ENCODE results near the gene ZCCHC8. TPM values are rescaled to one million over a fixed set of nuclear protein-coding genes. Genes with fewer than 3 reads are reported as not detected.
A peak's percentile ranks its signal among the peaks of the same experiment; 100 is the strongest.

ZCCHC8 gene
- total and polyA plus RNA-seq, 3 donors from 2014 or later: 25.6 to 38.3 (median 28.8) TPM

DNA sequence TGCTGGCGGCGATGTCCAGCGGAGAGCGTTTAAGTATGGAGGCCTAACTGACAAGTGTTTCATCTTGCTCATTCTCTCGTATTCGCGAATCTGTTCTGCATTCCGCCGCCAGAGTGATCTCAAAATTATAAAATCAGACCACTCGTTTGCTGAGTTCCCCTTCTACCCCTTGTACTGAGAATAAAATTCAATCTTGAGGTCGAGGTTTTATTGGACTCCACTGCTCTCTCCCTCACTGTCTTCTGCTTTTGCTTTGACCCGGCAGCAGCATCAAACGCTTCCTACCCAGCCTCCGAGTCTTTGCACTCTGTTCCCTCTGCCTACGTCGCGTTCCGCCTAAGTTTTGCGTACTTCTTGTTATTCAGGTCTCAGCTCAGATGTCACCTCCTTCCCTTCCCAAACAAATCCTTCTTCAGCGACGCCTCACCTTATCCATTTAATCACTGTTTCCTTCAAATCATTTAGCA lies 26.8 kb upstream of the ZCCHC8 start:
- no peaks in the 10 kb centered on the region for H3K27me3 ChIP-seq
- H3K9me3 ChIP-seq: no peaks in the 10 kb centered on the region
- DNase-seq: peak; percentile 34
- H3K36me3 ChIP-seq (ENCODE audit: low read depth, missing control alignments): no peaks in the 10 kb centered on the region
- H3K4me3 ChIP-seq: peak overlapping the region; percentile 60 to 91
- TF ChIP-seq POLR2A (IDR thresholded peaks at IDR 0.05): no peak
- TF ChIP-seq, protein P1, sequence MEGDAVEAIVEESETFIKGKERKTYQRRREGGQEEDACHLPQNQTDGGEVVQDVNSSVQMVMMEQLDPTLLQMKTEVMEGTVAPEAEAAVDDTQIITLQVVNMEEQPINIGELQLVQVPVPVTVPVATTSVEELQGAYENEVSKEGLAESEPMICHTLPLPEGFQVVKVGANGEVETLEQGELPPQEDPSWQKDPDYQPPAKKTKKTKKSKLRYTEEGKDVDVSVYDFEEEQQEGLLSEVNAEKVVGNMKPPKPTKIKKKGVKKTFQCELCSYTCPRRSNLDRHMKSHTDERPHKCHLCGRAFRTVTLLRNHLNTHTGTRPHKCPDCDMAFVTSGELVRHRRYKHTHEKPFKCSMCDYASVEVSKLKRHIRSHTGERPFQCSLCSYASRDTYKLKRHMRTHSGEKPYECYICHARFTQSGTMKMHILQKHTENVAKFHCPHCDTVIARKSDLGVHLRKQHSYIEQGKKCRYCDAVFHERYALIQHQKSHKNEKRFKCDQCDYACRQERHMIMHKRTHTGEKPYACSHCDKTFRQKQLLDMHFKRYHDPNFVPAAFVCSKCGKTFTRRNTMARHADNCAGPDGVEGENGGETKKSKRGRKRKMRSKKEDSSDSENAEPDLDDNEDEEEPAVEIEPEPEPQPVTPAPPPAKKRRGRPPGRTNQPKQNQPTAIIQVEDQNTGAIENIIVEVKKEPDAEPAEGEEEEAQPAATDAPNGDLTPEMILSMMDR (IDR thresholded peaks at IDR 0.05): no peak
- 0 to 1% methylated on average over 21 of the region's 21 CpGs for WGBS, 2 donors
- intact Hi-C loops (cut with DNase I; ENCODE audit: low total_unique reads): no loop called here
- peak overlapping the region in 1 of 2 donors; percentile 70 for H3K27ac ChIP-seq
- H3K4me1 ChIP-seq: peaks cover 18% of the 10 kb centered on the region

DNA sequence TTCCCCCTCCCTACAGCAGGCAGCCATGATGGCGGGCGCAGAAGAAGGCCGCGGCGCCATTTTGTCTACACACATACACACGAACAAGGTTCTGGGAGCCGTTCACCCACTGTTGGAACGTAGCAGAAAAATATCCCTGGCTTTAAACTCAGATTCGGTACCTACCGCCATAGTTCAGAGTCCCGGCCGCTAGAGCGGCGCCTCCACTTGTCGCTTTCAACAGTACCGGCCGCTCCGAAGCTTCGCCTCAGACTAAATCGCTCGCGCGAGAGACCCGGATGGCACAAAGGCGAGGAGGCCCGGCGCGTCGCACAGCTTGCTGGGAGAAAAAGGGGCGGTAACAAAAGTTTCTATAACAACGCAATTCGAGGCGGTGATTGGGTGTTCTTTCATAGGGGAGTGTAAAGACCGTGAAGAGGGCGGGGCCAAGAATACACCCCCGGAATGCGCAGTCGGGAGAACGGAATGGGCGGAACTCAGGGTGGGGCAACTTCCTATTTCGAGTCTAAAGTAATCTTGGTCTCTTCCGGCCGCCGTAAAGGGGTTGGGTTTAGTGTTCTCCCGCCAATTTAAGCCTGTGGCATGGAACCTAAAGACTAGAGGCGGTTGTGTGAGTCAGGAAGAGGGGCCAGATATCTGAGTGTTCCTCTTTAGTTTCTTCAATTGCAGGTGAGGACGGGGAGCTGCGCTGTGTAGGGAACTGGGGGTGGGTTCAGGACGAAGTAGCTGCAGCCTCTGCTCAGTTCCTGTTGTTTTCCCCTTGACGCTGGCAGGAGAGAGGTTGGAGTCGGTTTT lies 26.1 kb upstream of the ZCCHC8 start, which contains the start of the genes KNTC1 and RSRC2:
Gene KNTC1 (plus strand): TSS at position 567 of the 795 bp plus-strand sequence. CDS start 2,815 bp downstream, outside the sequence.
Gene RSRC2 (minus strand): TSS at position 254 of the 795 bp plus-strand sequence. CDS start 83 bp downstream, at position 171.
- peak; percentile 100 for DNase-seq
- H3K4me1 ChIP-seq: peaks cover 23% of the 10 kb centered on the region
- peak; percentile 91 for TF ChIP-seq POLR2A (IDR thresholded peaks at IDR 0.05)
- TF ChIP-seq, protein P1 (IDR thresholded peaks at IDR 0.05): peak in 2 of 3 experiments; percentile 6 to 12
- no peaks in the 10 kb centered on the region for H3K27me3 ChIP-seq
- intact Hi-C loops (cut with DNase I; ENCODE audit: low total_unique reads): no loop called here
- H3K4me3 ChIP-seq: peak within 1 kb of the TSS; percentile 91 to 93
- 0% methylated on average over 47 to 48 of the region's 51 CpGs for WGBS, 2 donors
- H3K36me3 ChIP-seq (ENCODE audit: low read depth, missing control alignments): no peaks in the 10 kb centered on the region
- no peaks in the 10 kb centered on the region for H3K9me3 ChIP-seq
- H3K27ac ChIP-seq: peak within 1 kb of the TSS; percentile 99

DNA sequence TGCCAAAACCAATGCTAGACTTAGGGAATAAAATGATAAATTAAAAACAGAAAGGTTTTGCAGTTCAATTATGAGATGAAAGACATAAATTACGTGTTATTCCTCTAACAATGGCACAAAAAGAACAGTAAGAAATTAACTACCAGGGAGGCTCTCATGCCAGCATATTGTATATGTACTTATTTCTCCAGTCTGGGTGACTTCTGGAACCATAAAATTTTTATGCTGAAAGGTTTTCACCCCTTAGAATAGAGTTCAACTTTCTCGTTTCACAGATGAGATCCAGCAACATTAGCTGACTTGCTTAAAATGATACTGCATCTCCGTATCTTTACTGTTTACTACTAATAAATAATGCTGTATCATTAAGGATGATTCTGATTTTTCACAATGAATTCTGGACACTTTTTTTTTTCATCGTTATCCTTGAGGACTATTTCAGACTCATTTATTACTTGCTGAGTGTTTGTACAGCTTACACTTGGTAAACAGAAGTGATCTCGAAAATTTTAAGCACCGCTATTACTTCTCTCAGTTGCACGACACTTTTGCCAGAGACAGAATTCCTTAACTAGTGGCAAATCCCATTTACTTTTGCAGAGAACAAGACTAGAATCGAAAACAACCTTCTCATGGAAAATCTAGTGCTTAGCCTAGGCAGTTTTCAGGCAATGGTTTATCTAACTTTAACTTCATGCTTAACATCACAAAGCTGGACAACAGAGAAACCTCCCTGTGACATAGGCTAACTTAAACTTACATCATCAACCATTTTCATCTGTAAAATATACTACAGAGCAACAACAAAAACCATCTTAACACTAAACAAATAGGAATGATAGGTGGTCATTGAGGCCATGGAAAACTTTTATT lies 23.4 kb upstream of the ZCCHC8 start:
- TF ChIP-seq, protein P1 (IDR thresholded peaks at IDR 0.05): no peak
- TF ChIP-seq POLR2A (IDR thresholded peaks at IDR 0.05): no peak
- H3K4me1 ChIP-seq: peaks cover 23% of the 10 kb centered on the region
- intact Hi-C loops (cut with DNase I; ENCODE audit: low total_unique reads): no loop called here
- peak overlapping the region in 1 of 2 donors; percentile 91 for H3K4me3 ChIP-seq
- no peaks in the 10 kb centered on the region for H3K36me3 ChIP-seq (ENCODE audit: low read depth, missing control alignments)
- DNase-seq: no peak
- H3K9me3 ChIP-seq: no peaks in the 10 kb centered on the region
- peak overlapping the region in 1 of 2 donors; percentile 81 for H3K27ac ChIP-seq
- H3K27me3 ChIP-seq: no peaks in the 10 kb centered on the region
- WGBS, 2 donors: 12 to 13% methylated on average over 8 of the region's 8 CpGs

DNA sequence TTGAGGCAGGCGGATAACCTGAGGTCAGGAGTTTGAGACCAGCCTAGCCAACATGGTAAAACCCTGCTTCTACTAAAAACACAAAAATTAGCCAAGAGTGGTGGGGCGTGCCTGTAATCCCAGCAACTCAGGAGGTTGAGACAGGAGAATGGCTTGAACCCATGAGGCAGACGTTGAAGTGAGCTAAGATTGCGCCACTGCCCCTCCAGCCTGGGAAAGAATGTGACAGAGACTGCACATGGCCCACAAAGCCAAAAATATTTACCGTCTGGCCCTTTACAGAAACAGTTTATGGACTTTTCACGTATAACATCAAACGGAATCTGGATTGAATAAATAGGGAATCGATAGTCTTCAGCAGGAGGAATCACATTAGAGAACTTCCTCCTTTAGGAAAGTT lies 22.5 kb upstream of the ZCCHC8 start:
- Histone ChIP-seq H3K27ac (peak overlapping the region in 1 of 2 donors; percentile 58), H3K27me3 (no peaks in the 10 kb centered on the region), H3K36me3 (ENCODE audit: low read depth, missing control alignments) (no peaks in the 10 kb centered on the region), H3K9me3 (no peaks in the 10 kb centered on the region), H3K4me1 (peaks cover 23% of the 10 kb centered on the region), H3K4me3 (no peak overlapping the region)
- intact Hi-C loops (cut with DNase I; ENCODE audit: low total_unique reads): no loop called here
- no peak for TF ChIP-seq POLR2A (IDR thresholded peaks at IDR 0.05)
- TF ChIP-seq, protein P1 (IDR thresholded peaks at IDR 0.05): no peak
- WGBS, 2 donors: 39 to 48% methylated on average over 8 of the region's 8 CpGs
- DNase-seq: no peak

Measured in testis (tissue), 3 donors.